Measurements from ENCODE around the gene ELF4.

DNA sequence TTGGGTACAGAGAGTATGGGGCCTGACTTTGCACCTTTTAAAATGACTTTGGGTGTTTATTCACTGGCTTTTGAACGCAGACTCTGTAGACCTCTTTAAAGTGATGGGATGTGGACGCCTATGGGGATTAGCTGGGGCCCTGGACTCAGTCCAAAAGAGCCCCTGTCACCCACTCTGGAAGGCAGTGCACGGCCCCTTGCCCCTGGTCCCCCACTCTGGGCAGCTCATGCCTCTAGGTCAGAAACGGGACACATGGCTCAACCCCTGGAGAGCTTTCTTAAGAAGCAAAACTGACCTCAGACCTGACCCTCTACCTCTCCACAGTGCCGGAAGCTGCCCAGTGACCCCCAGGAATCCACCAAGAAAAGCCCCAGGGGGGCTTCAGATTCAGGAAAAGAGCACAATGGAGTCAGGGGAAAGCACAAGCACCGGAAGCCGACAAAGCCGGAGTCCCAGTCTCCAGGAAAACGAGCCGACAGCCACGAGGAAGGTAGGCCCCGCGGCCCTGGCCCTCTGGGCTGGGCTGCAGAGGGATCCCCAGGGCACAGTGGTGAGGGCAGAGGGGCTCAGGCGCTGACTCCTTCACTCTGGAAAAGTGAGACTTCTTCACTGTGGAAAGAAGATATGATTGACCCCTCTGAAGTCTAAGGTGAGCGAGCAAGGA lies 89.5 kb downstream of the ELF4 start:
- no peak for TF ChIP-seq SMC3 (conservative IDR thresholded peaks at IDR 0.05; ENCODE audit: insufficient read depth, low read depth, low read length)
- no peak for TF ChIP-seq ZNF644 (tag; IDR thresholded peaks at IDR 0.05; ENCODE audit: low read depth)
- TF ChIP-seq RCOR1 (IDR thresholded peaks at IDR 0.05; ENCODE audit: borderline replicate concordance in 1 of 2, low read depth in 2 of 2, low read length in 2 of 2) = no peak

Data from K562 (cell line).